Left lung (tissue), 10 donors: ENCODE measurements around the gene PCDH18. TPM values are rescaled to one million over a fixed set of nuclear protein-coding genes. Genes with fewer than 3 reads are reported as not detected.
"Not testable (repeated sequence)": the region's sequence is repeated elsewhere in the genome, so short reads cannot be mapped to it uniquely, and the experiment has no call there.

Experiments
- ATAC-seq: fragments of 200-7000 bp; cut with Tn5 transposase; one replicate; pipeline ENCODE4 v1.9.1; 2020; ENCODE audit warnings: moderate library complexity
- DNase-seq, 4 donors: peaks; one replicate each; pipeline ENCODE4 v3.0.0-alpha.2; 2013 to 2020
- H3K27ac ChIP-seq, 2 donors: fragments of 200-600 bp; sonication (generic) in 1 of 2; one replicate each; pipeline versions ENCODE4 v1.5.0 to v1.8.0; 2020 to 2021
- H3K27me3 ChIP-seq, 2 donors: fragments of 200-600 bp; sonication (generic) in 1 of 2; one replicate each; pipeline versions ENCODE4 v1.5.0 to v1.8.0; 2020 to 2021
- H3K36me3 ChIP-seq, 2 donors: fragments of 200-600 bp; sonication (generic) in 1 of 2; one replicate each; pipeline versions ENCODE4 v1.5.0 to v1.8.0; 2020 to 2021
- H3K4me1 ChIP-seq, 2 donors: fragments of 200-600 bp; one replicate each; pipeline ENCODE4 v1.8.0; 2021
- H3K4me3 ChIP-seq, 2 donors: fragments of 200-600 bp; sonication (generic) in 1 of 2; one replicate each; pipeline versions ENCODE4 v1.5.0 to v1.8.0; 2020 to 2021; ENCODE audit warnings: mild to moderate bottlenecking in 1 of 2
- H3K9me3 ChIP-seq, 2 donors: fragments of 200-600 bp; sonication (generic) in 1 of 2; one replicate each; pipeline versions ENCODE4 v1.5.0 to v1.8.0; 2020 to 2021
- intact Hi-C, 2 donors: fragments of 100-400 bp; cut with DNase I; formaldehyde crosslinking; loops; one replicate each; pipeline versions ENCODE4 v1.11.2 to v1.14.2; 2022
- polyA plus RNA-seq, 6 donors: library from polyadenylated mRNA; unstranded; fragments of 120-200 nt; gene quantifications; one replicate each; pipeline ENCODE4 v1.2.1, GENCODE V29; 2013; ENCODE audit not compliant: insufficient read length in 6 of 6
- total RNA-seq, 2 donors: library from RNA; stranded (reverse); fragmentation: NEBNext Ultra II Directional; extraction: Animal tissue kit (Norgen Biotek cat#: 25700); gene quantifications; one replicate each; pipeline ENCODE4 v1.2.1, GENCODE V29; 2021
- TF ChIP-seq, protein P1 (sequence below), 2 donors: fragments of 200-600 bp; sonication (generic) in 1 of 2; IDR thresholded peaks; one replicate each; pipeline versions ENCODE4 v1.5.0 to v1.8.0; 2021; ENCODE audit warnings: antibody characterized with exemption in 2 of 2
- donor health status: DM: no; HTN: yes; CAD: no.
- donor health status: DM: no; HTN: no; CAD: no.

Gene PCDH18
- total and polyA plus RNA-seq, 8 donors = 12.1 to 123 (median 107) TPM

DNA sequence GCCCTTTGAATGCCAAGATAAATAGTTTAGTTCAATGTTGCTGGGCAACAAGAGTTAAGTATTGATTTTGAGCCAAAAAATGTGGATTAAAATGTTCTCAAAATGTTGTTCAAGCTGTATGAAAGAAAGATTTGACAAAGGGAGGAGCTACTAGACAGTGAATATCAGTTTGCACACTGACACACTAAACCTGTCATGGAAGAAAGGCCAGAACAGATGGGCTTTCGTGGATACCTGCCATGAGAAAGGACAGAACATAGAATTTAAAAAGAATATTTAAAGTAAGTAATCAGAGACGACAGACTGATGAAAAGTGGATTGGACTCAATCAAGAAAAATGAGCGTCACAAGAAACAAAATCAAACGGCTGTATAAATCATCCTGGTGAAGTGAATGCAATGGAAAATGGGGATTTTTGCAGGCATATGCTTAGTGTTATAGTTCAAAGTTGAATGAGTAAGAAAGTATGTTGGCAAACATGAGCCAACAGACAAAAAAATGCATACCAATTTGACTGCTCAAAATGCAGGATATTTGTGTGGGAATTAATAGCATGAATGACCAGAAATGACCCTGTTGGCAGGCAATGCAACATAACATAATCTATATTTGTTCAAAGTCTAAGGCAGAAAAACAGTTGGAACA lies 7.4 kb downstream of the PCDH18 start:
- no peak for ATAC-seq
- DNase-seq = no peak
- intact Hi-C loops = no loop called here

DNA sequence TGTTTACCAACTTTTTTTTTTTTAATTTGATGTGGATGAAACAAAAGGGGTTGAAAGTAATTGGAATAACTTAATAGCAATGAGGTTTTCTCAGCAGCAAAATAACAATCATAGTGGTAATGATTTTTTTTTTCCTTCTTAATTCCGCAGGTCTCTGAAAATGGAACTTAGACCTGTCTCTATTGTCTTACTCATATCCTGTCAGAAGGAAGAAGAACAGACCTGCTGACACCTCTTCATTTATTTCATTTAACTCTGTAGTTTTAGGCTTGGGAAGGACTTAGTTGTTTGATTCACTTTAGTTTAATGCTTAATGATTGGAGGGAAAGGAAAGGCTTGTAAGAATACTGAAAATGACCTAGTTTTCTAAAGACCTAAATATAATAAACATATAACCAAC lies 9.0 kb downstream of the PCDH18 start:
- no peak overlapping the region for H3K4me3 ChIP-seq
- TF ChIP-seq, protein P1, sequence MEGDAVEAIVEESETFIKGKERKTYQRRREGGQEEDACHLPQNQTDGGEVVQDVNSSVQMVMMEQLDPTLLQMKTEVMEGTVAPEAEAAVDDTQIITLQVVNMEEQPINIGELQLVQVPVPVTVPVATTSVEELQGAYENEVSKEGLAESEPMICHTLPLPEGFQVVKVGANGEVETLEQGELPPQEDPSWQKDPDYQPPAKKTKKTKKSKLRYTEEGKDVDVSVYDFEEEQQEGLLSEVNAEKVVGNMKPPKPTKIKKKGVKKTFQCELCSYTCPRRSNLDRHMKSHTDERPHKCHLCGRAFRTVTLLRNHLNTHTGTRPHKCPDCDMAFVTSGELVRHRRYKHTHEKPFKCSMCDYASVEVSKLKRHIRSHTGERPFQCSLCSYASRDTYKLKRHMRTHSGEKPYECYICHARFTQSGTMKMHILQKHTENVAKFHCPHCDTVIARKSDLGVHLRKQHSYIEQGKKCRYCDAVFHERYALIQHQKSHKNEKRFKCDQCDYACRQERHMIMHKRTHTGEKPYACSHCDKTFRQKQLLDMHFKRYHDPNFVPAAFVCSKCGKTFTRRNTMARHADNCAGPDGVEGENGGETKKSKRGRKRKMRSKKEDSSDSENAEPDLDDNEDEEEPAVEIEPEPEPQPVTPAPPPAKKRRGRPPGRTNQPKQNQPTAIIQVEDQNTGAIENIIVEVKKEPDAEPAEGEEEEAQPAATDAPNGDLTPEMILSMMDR (IDR thresholded peaks at IDR 0.05) = no peak
- H3K36me3 ChIP-seq = peaks cover 0 to 6% of the 10 kb centered on the region in 2 donors
- no peak for DNase-seq
- H3K27me3 ChIP-seq = no peaks in the 10 kb centered on the region
- intact Hi-C loops = no loop called here
- no peak overlapping the region for H3K27ac ChIP-seq
- no peak for ATAC-seq
- H3K4me1 ChIP-seq = no peaks in the 10 kb centered on the region
- H3K9me3 ChIP-seq = no peaks in the 10 kb centered on the region

More for the DNA sequence above, 7.4 kb downstream of the PCDH18 start:
- Histone ChIP-seq H3K36me3 (peaks cover 0 to 6% of the 10 kb centered on the region in 2 donors), H3K27me3 (no peaks in the 10 kb centered on the region), H3K4me1 (no peaks in the 10 kb centered on the region), H3K27ac (no peak overlapping the region), H3K4me3 (no peak overlapping the region), H3K9me3 (no peaks in the 10 kb centered on the region)
- TF ChIP-seq, protein P1 (IDR thresholded peaks at IDR 0.05) = no peak

DNA sequence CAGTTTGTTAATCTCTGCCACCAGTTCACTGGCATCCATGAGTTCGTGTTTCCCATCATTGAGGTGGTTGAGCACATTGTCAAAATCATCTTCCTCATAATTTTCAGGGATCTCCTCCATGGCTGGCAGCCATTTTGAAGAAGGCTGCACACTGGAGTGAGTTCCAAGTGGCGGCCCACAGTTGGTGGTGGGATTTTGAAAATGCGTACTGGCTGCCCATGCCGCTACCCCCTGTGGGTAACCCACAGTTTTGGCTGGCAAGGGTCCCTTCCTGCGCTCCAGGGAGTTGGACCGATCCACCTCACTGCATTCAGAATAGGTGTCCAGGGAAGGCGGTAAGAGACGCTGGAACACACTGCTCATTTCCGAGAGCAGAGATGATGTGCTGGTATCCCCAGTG lies 11.2 kb downstream of the PCDH18 start:
- Histone ChIP-seq H3K4me1 (no peaks in the 10 kb centered on the region), H3K27ac (no peak overlapping the region), H3K4me3 (no peak overlapping the region), H3K9me3 (no peaks in the 10 kb centered on the region), H3K27me3 (no peaks in the 10 kb centered on the region), H3K36me3 (peaks cover 0 to 6% of the 10 kb centered on the region in 2 donors)
- TF ChIP-seq, protein P1 (IDR thresholded peaks at IDR 0.05) = no peak
- DNase-seq (peak in 1 of 4 donors; percentile 31), ATAC-seq (no peak)
- intact Hi-C loops = no loop called here

DNA sequence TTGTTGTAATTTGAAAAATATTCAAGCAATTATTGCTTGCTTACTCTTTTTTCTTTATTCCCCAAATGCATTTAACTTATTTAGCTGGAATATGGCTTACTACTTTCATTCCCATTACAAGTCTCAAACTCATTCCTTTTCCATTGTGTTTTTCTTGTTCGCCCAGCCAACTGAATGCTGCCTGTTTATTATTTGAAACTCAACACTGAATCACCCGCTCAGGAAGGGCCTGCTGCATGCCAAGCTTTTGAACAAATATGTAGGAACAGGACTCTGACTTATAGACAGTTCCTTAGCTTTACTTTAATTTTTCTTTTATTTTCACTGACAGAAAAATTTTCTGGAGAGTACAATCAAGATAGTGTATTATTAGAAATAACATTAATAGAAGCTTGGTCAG lies 12.9 kb downstream of the PCDH18 start:
- intact Hi-C loops = no loop called here
- Histone ChIP-seq H3K36me3 (peaks cover 0 to 6% of the 10 kb centered on the region in 2 donors), H3K4me3 (no peak overlapping the region), H3K27me3 (no peaks in the 10 kb centered on the region), H3K4me1 (no peaks in the 10 kb centered on the region), H3K27ac (no peak overlapping the region), H3K9me3 (no peaks in the 10 kb centered on the region)
- TF ChIP-seq, protein P1 (IDR thresholded peaks at IDR 0.05) = no peak
- DNase-seq (no peak), ATAC-seq (no peak)

DNA sequence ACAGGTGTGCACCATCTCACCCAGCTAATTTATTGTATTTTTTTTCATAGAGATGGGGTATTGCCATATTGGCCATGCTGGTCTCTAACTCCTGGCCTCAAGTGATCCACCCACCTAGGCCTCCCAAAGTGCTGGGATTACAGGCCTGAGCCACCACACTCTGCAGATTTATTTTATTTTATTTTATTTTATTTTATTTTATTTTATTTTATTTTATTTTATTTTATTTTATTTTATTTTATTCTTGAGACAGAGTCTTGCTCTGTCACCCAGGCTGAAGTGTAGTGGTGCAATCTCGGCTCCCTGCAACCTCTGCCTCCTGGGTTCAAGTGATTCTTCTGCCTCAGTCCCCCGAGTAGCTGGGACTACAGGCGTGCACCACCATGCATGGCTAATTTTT lies 15.0 kb downstream of the PCDH18 start:
- H3K27me3 ChIP-seq, H3K4me3 ChIP-seq, intact Hi-C loops, DNase-seq, ATAC-seq, H3K27ac ChIP-seq, H3K4me1 ChIP-seq, H3K36me3 ChIP-seq, H3K9me3 ChIP-seq: not testable (repeated sequence)
